Calu3 (cell line): Measurements from ENCODE around the gene ELMO1. TPM values are rescaled to one million over a fixed set of nuclear protein-coding genes. Genes with fewer than 3 reads are reported as not detected.

Experiments
- BruUV-seq: library from RNA; stranded (reverse); fragments of 400-500 nt; replicated peaks from 2 replicates; lab custom pipeline; 2021; lab: Mats Ljungman, UMichigan
- CTCF ChIA-PET: fragments of 300-600 bp; sonication (Branson Sonifier 250); formaldehyde crosslinking; loops from one replicate; lab custom pipeline; 2022; ENCODE audit warnings: antibody characterized with exemption; lab: Charles Lee
- DNase-seq: peaks from one replicate; pipeline ENCODE4 v3.0.0; 2022
- H3K27ac Mint-ChIP-seq: one replicate; pipeline ENCODE4 v1.8.0; 2022; ENCODE audit warnings: mixed read lengths; ENCODE audit not compliant: unreplicated experiment
- H3K27me3 Mint-ChIP-seq: one replicate; pipeline ENCODE4 v1.8.0; 2022; ENCODE audit warnings: mixed read lengths; ENCODE audit not compliant: unreplicated experiment
- H3K36me3 Mint-ChIP-seq: one replicate; pipeline ENCODE4 v1.8.0; 2022; ENCODE audit warnings: mild to moderate bottlenecking, moderate library complexity, mixed read lengths; ENCODE audit not compliant: insufficient read depth, unreplicated experiment
- H3K4me1 Mint-ChIP-seq: one replicate; pipeline ENCODE4 v1.8.0; 2022; ENCODE audit warnings: mild to moderate bottlenecking, low read depth, mixed read lengths; ENCODE audit not compliant: unreplicated experiment
- H3K4me3 Mint-ChIP-seq: one replicate; pipeline ENCODE4 v1.8.0; 2022; ENCODE audit warnings: mild to moderate bottlenecking, low read depth, moderate library complexity, mixed read lengths; ENCODE audit not compliant: unreplicated experiment
- H3K9me3 Mint-ChIP-seq: one replicate; pipeline ENCODE4 v1.8.0; 2022; ENCODE audit warnings: low read depth, mixed read lengths; ENCODE audit not compliant: unreplicated experiment
- intact Hi-C: fragments of 100-400 bp; cut with micrococcal nuclease; formaldehyde crosslinking; loops from one replicate; pipeline ENCODE4 v1.10.0; 2022; ENCODE audit not compliant: unreplicated experiment
- total RNA-seq: library from RNA; stranded (reverse); gene quantifications from 2 replicates; pipeline ENCODE4 v1.2.3, GENCODE V29; 2022
- TF ChIP-seq, protein P1 (sequence below): fragments of 200-600 bp; IDR thresholded peaks from one replicate; pipeline ENCODE4 v1.8.0; 2022; ENCODE audit warnings: antibody characterized with exemption; ENCODE audit not compliant: unreplicated experiment

The ELMO1 gene
- total RNA-seq, 1 experiment from 2014 or later: not detected

DNA sequence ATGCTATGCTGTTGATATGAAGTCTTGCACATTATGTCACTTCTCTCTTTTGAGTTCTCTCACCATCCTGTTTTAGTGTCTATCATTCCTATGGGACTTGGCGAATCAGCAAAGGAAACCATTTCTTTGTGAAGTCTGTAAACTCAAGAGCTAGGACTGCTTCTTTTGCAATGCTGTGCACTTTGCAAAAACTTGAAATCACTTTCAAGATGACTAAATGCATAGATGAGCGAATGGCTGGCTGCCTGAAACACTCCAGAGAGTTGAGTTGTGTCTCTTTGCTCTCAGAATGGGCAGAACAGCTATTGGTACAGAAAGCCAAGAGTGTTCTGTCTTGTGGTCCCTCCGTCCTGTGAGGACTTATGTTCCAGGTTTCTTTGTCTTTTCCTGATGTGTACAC, 18.3 kb upstream of the ELMO1 start:
- Mint-ChIP-seq H3K27ac (no peak overlapping the region), H3K36me3 (no peaks in the 10 kb centered on the region), H3K9me3 (peaks cover 15% of the 10 kb centered on the region), H3K4me3 (no peak overlapping the region), H3K27me3 (no peaks in the 10 kb centered on the region), H3K4me1 (no peaks in the 10 kb centered on the region)
- TF ChIP-seq, protein P1, sequence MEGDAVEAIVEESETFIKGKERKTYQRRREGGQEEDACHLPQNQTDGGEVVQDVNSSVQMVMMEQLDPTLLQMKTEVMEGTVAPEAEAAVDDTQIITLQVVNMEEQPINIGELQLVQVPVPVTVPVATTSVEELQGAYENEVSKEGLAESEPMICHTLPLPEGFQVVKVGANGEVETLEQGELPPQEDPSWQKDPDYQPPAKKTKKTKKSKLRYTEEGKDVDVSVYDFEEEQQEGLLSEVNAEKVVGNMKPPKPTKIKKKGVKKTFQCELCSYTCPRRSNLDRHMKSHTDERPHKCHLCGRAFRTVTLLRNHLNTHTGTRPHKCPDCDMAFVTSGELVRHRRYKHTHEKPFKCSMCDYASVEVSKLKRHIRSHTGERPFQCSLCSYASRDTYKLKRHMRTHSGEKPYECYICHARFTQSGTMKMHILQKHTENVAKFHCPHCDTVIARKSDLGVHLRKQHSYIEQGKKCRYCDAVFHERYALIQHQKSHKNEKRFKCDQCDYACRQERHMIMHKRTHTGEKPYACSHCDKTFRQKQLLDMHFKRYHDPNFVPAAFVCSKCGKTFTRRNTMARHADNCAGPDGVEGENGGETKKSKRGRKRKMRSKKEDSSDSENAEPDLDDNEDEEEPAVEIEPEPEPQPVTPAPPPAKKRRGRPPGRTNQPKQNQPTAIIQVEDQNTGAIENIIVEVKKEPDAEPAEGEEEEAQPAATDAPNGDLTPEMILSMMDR: no peak
- DNase-seq: no peak
- CTCF ChIA-PET: no interaction called here
- BruUV-seq: no TSS peak
- intact Hi-C loops: no loop called here

DNA sequence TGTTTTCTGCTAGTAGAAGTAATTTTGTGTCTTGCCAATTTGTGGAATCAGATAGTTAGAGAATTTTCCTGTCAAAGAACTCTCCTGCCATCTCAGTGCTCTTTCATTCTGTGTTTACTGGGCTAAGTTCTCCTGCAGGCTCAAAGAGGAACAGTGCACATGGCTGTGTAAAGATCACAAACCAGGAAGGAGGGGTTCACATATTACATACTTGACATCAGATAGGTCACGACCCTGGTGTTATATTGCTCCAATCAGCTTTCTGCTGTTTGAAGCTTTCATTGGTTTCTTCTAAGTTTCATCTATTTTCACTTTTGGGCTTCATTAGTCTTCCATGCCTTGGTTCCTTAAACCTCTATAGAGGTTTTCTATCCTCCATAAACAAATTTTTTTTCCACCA, 13.5 kb upstream of the ELMO1 start:
- Mint-ChIP-seq H3K27ac (no peak overlapping the region), H3K27me3 (no peaks in the 10 kb centered on the region), H3K4me1 (no peaks in the 10 kb centered on the region), H3K36me3 (no peaks in the 10 kb centered on the region), H3K9me3 (peaks cover 4% of the 10 kb centered on the region), H3K4me3 (no peak overlapping the region)
- BruUV-seq: no TSS peak
- TF ChIP-seq, protein P1: no peak
- CTCF ChIA-PET: no interaction called here
- no peak for DNase-seq
- intact Hi-C loops: no loop called here

DNA sequence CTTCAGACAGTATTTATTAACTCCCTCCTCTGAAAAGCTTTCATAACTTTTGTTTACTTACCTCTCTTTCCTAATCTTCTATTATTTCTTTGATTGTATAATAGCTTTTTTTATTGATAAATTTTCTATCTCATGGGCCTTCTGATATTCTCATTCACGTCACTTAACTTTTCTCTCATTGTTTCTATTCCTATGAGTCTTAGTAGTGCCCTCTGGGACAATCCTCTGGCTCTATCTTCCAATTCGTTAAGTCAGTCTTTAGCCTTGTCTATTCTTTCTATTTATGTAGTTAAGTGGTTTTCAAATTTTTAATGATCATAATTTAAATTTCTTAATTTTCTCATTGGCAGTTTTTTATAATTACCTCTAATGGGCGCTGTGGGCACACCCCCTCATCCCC, 6.4 kb upstream of the ELMO1 start:
- no peaks in the 10 kb centered on the region for H3K4me1 Mint-ChIP-seq

DNA sequence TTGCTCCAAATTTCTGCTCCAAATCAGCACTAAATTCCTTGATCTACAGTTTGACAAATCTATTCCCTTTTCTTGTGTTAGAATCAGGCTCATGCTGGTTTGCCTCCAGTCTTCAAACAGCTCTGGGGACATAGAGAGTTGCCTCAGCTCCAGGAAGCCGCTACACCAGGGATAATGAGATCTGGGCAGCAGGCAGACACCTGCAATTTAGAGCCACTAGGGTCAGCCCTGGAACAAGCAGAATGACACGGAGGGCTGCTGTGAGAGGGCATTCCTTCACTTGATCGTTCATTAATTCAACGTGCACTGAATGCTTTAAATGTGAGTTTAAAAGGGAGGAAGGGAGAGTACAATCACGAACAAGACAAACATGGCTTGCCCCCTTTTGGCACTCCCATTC, 3.7 kb upstream of the ELMO1 start:
- CTCF ChIA-PET: no interaction called here
- Mint-ChIP-seq H3K4me1 (no peaks in the 10 kb centered on the region), H3K27ac (no peak overlapping the region), H3K4me3 (no peak overlapping the region), H3K36me3 (no peaks in the 10 kb centered on the region), H3K9me3 (peaks cover 3% of the 10 kb centered on the region), H3K27me3 (peaks cover 35% of the 10 kb centered on the region)
- no TSS peak for BruUV-seq
- DNase-seq: no peak
- TF ChIP-seq, protein P1: no peak
- intact Hi-C loops: no loop called here

More for the DNA sequence above, 6.4 kb upstream of the ELMO1 start:
- H3K27me3 Mint-ChIP-seq: peaks cover 22% of the 10 kb centered on the region
- H3K4me3 Mint-ChIP-seq: no peak overlapping the region
- H3K9me3 Mint-ChIP-seq: peaks cover 3% of the 10 kb centered on the region
- no TSS peak for BruUV-seq
- no peaks in the 10 kb centered on the region for H3K36me3 Mint-ChIP-seq
- no peak for DNase-seq
- CTCF ChIA-PET: interaction anchor here (0.6 to 0.8 kb wide), 2 partner anchors 49 to 773 kb away, joined by 3 to 5 read pairs; no protein-coding TSS in a partner anchor
- H3K27ac Mint-ChIP-seq: no peak overlapping the region
- intact Hi-C loops: no loop called here
- TF ChIP-seq, protein P1: no peak
